Left renal pelvis (tissue), 4 donors: ENCODE data around the gene KCNIP1. TPM values are rescaled to one million over a fixed set of nuclear protein-coding genes. Genes with fewer than 3 reads are reported as not detected.

ENCODE experiments used
- DNase-seq, 4 donors: peaks; one replicate each; pipeline ENCODE4 v3.0.0-alpha.2; 2013; ENCODE audit warnings: low read depth in 4 of 4, low spot score in 3 of 4
- polyA plus RNA-seq, 4 donors: library from polyadenylated mRNA; unstranded; fragments of 120-200 nt; gene quantifications; one replicate each; pipeline ENCODE4 v1.2.1, GENCODE V29; 2013; ENCODE audit not compliant: insufficient read length in 4 of 4

The KCNIP1 gene
- polyA plus RNA-seq, 4 donors, result 9.7 to 13.7 (median 10.5) TPM

- no peak for DNase-seq
Observed at GRCh38 chr5:170559296-170559695, 55.5 kb downstream of the KCNIP1 start.

GRCh38 chr5:170560938-170561337 is 57.1 kb downstream of the KCNIP1 start:
- no peak for DNase-seq

- DNase-seq, result no peak
Observed at GRCh38 chr5:170562166-170562874, 58.5 kb downstream of the KCNIP1 start.

GRCh38 chr5:170562875-170563228 is 59.0 kb downstream of the KCNIP1 start:
- DNase-seq, result no peak

- DNase-seq, result no peak
Observed at GRCh38 chr5:170563824-170564567, 60.2 kb downstream of the KCNIP1 start.

GRCh38 chr5:170565072-170565471 is 61.3 kb downstream of the KCNIP1 start:
- no peak for DNase-seq

GRCh38 chr5:170569101-170569500 is 65.3 kb downstream of the KCNIP1 start:
- no peak for DNase-seq

- no peak for DNase-seq
Observed at GRCh38 chr5:170570476-170570875, 66.7 kb downstream of the KCNIP1 start.

- no peak for DNase-seq
Observed at GRCh38 chr5:170571281-170571731, 67.5 kb downstream of the KCNIP1 start.

- no peak for DNase-seq
Observed at GRCh38 chr5:170571875-170572852, 68.3 kb downstream of the KCNIP1 start.

- DNase-seq, result no peak
Observed at GRCh38 chr5:170573114-170573513, 69.3 kb downstream of the KCNIP1 start.

GRCh38 chr5:170573660-170574059 is 69.8 kb downstream of the KCNIP1 start:
- no peak for DNase-seq

GRCh38 chr5:170576602-170577535 is 73.0 kb downstream of the KCNIP1 start:
- no peak for DNase-seq

GRCh38 chr5:170579601-170580000 is 75.8 kb downstream of the KCNIP1 start:
- no peak for DNase-seq

- no peak for DNase-seq
Observed at GRCh38 chr5:170581211-170581610, 77.4 kb downstream of the KCNIP1 start.

GRCh38 chr5:170582644-170583330 is 79.0 kb downstream of the KCNIP1 start:
- DNase-seq, result no peak

GRCh38 chr5:170584003-170584402 is 80.2 kb downstream of the KCNIP1 start:
- no peak for DNase-seq

- no peak for DNase-seq
Observed at GRCh38 chr5:170584450-170585058, 80.7 kb downstream of the KCNIP1 start.
